Ascending aorta (tissue), 2 donors: ENCODE results near the gene SNED1. TPM values are rescaled to one million over a fixed set of nuclear protein-coding genes. Genes with fewer than 3 reads are reported as not detected.

Source experiments
- DNase-seq, 2 donors: peaks; one replicate each; pipeline ENCODE4 v3.0.0-alpha.2; 2019; ENCODE audit warnings: low spot score in 2 of 2
- H3K27ac ChIP-seq, 2 donors: fragments of 200-600 bp; sonication (generic); one replicate each; pipeline ENCODE4 v1.5.1; 2016 to 2017; ENCODE audit warnings: mild to moderate bottlenecking in 1 of 2
- H3K27me3 ChIP-seq: fragments of 200-600 bp; sonication (generic); one replicate; pipeline ENCODE4 v1.5.1; 2017
- H3K36me3 ChIP-seq, 2 donors: fragments of 200-600 bp; sonication (generic); one replicate each; pipeline ENCODE4 v1.5.1; 2016
- H3K4me1 ChIP-seq, 2 donors: fragments of 200-600 bp; sonication (generic); one replicate each; pipeline ENCODE4 v1.5.1; 2016 to 2017; ENCODE audit warnings: mild to moderate bottlenecking in 1 of 2
- H3K4me3 ChIP-seq, 2 donors: fragments of 200-600 bp; sonication (generic); one replicate each; pipeline ENCODE4 v1.5.1; 2016 to 2017; ENCODE audit warnings: mild to moderate bottlenecking in 1 of 2
- H3K9me3 ChIP-seq, 2 donors: fragments of 200-600 bp; sonication (generic); one replicate each; pipeline ENCODE4 v1.5.1; 2016
- CTCF ChIP-seq, 3 experiments: fragments of 200-600 bp in 2 of 3; fragments of 450-650 bp in 1 of 3; sonication (generic) in 2 of 3; IDR thresholded peaks; one replicate each; pipeline ENCODE4 v1.5.1; 2016 to 2019; ENCODE audit warnings: antibody characterized with exemption in 3 of 3, mild to moderate bottlenecking in 1 of 3, moderate library complexity in 1 of 3
- intact Hi-C: fragments of 100-400 bp; cut with DNase I; formaldehyde crosslinking; loops from one replicate; pipeline ENCODE4 v1.15.1; 2023
- total RNA-seq: library from RNA; depleted of rRNA; stranded (reverse); fragments of >200 nt; gene quantifications from one replicate; pipeline ENCODE4 v1.1.0, GENCODE V29; 2016

SNED1 gene
- total RNA-seq, 1 donor from 2014 or later = 84.3 TPM

- no peak overlapping the region for H3K27ac ChIP-seq
- no peak for TF ChIP-seq CTCF (IDR thresholded peaks at IDR 0.05)
- no peak for DNase-seq
- H3K4me3 ChIP-seq = no peak overlapping the region
- H3K36me3 ChIP-seq = no peaks in the 10 kb centered on the region
- H3K27me3 ChIP-seq = no peaks in the 10 kb centered on the region
- intact Hi-C loops = no loop called here
- no peaks in the 10 kb centered on the region for H3K4me1 ChIP-seq
- H3K9me3 ChIP-seq = no peaks in the 10 kb centered on the region
Observed at GRCh38 chr2:241128266-241128665, 129.8 kb downstream of the SNED1 start.

- H3K4me3 ChIP-seq = no peak overlapping the region
- TF ChIP-seq CTCF (IDR thresholded peaks at IDR 0.05) = no peak
- H3K4me1 ChIP-seq = no peaks in the 10 kb centered on the region
- no peaks in the 10 kb centered on the region for H3K9me3 ChIP-seq
- intact Hi-C loops = no loop called here
- DNase-seq = no peak
- H3K27me3 ChIP-seq = no peaks in the 10 kb centered on the region
- H3K36me3 ChIP-seq = no peaks in the 10 kb centered on the region
- no peak overlapping the region for H3K27ac ChIP-seq
Observed at GRCh38 chr2:241129086-241129871, 130.9 kb downstream of the SNED1 start.

- DNase-seq = no peak
- no peaks in the 10 kb centered on the region for H3K9me3 ChIP-seq
- H3K4me3 ChIP-seq = no peak overlapping the region
- H3K36me3 ChIP-seq = no peaks in the 10 kb centered on the region
- intact Hi-C loops = no loop called here
- no peak for TF ChIP-seq CTCF (IDR thresholded peaks at IDR 0.05)
- H3K4me1 ChIP-seq = no peaks in the 10 kb centered on the region
- H3K27ac ChIP-seq = no peak overlapping the region
- no peaks in the 10 kb centered on the region for H3K27me3 ChIP-seq
Observed at GRCh38 chr2:241130316-241130715, 131.9 kb downstream of the SNED1 start.

DNA sequence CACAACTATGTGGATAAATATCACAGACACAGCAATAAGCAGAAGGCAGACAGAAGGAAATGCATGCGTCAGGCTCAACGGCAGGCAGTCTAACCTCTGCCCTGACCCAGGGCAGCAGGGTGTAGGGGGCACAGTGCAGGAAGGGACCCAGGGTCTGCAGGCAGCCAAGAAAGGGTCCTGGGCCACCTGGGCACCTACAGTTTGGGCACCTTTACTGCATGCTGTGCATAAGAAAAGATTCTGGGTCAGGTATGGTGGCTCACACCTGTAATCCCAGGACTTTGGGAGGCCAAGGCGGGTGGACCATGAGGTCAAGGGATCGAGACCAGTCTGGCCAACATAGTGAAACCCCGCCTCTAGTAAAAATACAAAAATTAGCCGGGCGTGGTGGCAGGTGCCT, 133.1 kb downstream of the SNED1 start:
- Histone ChIP-seq H3K27me3 (no peaks in the 10 kb centered on the region), H3K4me3 (no peak overlapping the region), H3K4me1 (no peaks in the 10 kb centered on the region), H3K36me3 (no peaks in the 10 kb centered on the region), H3K9me3 (no peaks in the 10 kb centered on the region), H3K27ac (no peak overlapping the region)
- TF ChIP-seq CTCF (IDR thresholded peaks at IDR 0.05) = no peak
- DNase-seq = no peak
- intact Hi-C loops = no loop called here

- no peak for DNase-seq
- intact Hi-C loops = no loop called here
- Histone ChIP-seq H3K27ac (no peak overlapping the region), H3K9me3 (no peaks in the 10 kb centered on the region), H3K36me3 (no peaks in the 10 kb centered on the region), H3K4me1 (no peaks in the 10 kb centered on the region), H3K4me3 (no peak overlapping the region), H3K27me3 (no peaks in the 10 kb centered on the region)
- no peak for TF ChIP-seq CTCF (IDR thresholded peaks at IDR 0.05)
Observed at GRCh38 chr2:241132538-241133435, 134.4 kb downstream of the SNED1 start.
